Motor neuron (in vitro differentiated cells): Measurements from ENCODE around the gene MRPL4. TPM values are rescaled to one million over a fixed set of nuclear protein-coding genes. Genes with fewer than 3 reads are reported as not detected.

Experiments
- ATAC-seq, 8 experiments: fragments of 200-7000 bp; cut with Tn5 transposase; replicated peaks in 6 of 8; 2 replicates each; pipeline ENCODE4 v1.8.0; 2021; ENCODE audit warnings: mild to moderate bottlenecking in 8 of 8, moderate library complexity in 8 of 8
- H3K27ac ChIP-seq, 2 donors: fragments of 250-450 bp; sonication (Bioruptor Pico); 2 replicates each; pipeline ENCODE4 v1.9.0; 2021; ENCODE audit warnings: antibody characterized with exemption in 2 of 2, mild to moderate bottlenecking in 2 of 2, moderate library complexity in 1 of 2
- H3K4me1 ChIP-seq, 2 donors: fragments of 250-450 bp; sonication (Bioruptor Pico); replicated peaks in 1 of 2; 2 replicates each; pipeline ENCODE4 v1.6.1; 2021; ENCODE audit warnings: antibody characterized with exemption in 2 of 2, mild to moderate bottlenecking in 2 of 2, moderate library complexity in 1 of 2
- H3K4me3 ChIP-seq, 5 donors: fragments of 250-450 bp; sonication (Bioruptor Pico); 2 replicates each; pipeline ENCODE4 v1.9.0; 2021; ENCODE audit warnings: antibody characterized with exemption in 5 of 5, mild to moderate bottlenecking in 5 of 5, moderate library complexity in 4 of 5
- WGBS, 10 experiments: fragments of 450-650 bp; shearing (Covaris generic); methylation state at CpG; one replicate each; pipeline ENCODE4 v1.0.0; 2022; 5-methylcytosine and 5-hydroxymethylcytosine counted together
- in situ Hi-C, 9 experiments: fragments of 400-800 bp; cut with MboI; loops; one replicate each; pipeline ENCODE4 v1.15.0; 2021; ENCODE audit warnings: low sequenced_read_pairs in 9 of 9, low pct_unique_long_range_greater_than_20kb in 2 of 9; ENCODE audit not compliant: unreplicated experiment in 9 of 9
- total RNA-seq, 8 experiments: library from RNA; unstranded; fragments of 300-600 nt; gene quantifications; 2 replicates each; pipeline versions ENCODE4 v1.2.3 to v1.2.4, GENCODE V29; 2022

The MRPL4 gene
- 10 to 100 TPM; 17.9 to 80.5 (median 34.4) TPM for total RNA-seq

DNA sequence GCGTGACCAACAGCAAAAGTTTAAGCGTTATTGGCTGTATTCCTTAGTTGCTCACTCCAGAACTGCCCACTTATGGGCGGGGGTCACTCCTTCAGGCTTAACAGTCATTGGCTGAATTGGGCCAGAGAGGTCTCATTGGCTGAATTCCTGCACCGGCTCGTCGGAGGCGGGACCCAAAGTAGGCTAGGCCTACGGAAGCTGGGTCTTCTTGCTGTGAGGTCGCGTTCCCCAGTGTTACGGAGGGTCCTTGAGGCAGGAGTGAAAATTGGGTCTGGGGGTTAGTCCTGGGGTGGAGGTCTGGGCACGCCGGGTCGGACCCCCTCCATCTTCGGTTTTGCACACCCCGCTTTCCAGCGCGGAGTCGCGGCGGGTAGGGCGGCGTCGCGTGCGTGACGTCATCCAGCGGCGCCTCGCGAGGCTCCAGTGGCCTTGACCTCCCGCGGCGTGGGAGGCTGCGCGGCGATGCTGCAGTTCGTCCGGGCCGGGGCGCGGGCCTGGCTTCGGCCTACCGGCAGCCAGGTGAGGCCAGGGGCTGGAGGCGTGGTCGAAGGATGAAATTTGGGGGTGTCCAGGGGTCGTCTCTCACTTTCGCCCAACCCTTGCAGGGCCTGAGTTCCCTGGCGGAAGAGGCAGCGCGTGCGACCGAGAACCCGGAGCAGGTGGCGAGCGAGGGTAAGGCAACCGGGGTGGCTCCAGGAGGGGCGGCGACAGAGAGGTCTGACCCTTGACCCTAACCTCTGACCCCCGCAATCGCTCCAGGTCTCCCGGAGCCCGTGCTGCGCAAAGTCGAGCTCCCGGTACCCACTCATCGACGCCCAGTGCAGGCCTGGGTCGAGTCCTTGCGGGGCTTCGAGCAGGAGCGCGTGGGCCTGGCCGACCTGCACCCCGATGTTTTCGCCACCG is at the start of gene MRPL4:
TSS of gene MRPL4 (plus strand) at position 423 of the 903 bp plus-strand sequence. CDS start at position 463, 40 bp downstream.
- in situ Hi-C loops, result loop anchor here in 2 of 9 experiments (25.0 kb wide), 2 partner anchors 135 to 315 kb away; partner anchors contain the start of genes OLFM2 (in 1 of the 2) and TYK2 (in 1 of the 2)
- Histone ChIP-seq H3K4me1 (peaks cover 5 to 7% of the 10 kb centered on the region in 2 donors), H3K27ac (peak within 1 kb of the TSS; percentile 87 to 92), H3K4me3 (peak within 1 kb of the TSS; percentile 64 to 94 (median 84))
- 0 to 3% (median 0%) methylated on average over 1 to 12 of the region's 77 CpGs; no CpG with 5 or more reads in 5 of the 10 experiments for WGBS, 10 experiments
- ATAC-seq, result peak; percentile 93 to 97 (median 94)

DNA sequence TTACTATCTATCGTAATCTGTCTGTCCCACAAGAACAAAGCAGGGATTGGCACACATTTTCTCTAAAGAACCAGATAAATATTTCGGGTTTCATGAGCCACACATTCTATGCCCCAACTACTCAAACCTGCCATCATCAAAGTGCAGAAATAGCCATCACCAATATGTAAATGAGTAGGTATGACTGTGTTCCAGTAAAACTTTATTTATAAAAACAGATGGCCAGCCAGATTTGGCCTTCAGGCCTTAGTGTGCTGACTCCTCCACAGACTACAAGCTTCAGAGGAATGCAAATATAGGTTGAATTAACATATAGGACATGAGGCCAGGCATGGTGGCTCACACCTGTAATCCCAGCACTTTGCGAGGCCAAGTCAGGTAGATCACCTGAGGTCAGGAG is 48.3 kb upstream of the MRPL4 start:
- Histone ChIP-seq H3K4me1 (no peaks in the 10 kb centered on the region), H3K27ac (no peak overlapping the region), H3K4me3 (no peak overlapping the region)
- 25 to 100% (median 78%) methylated on average over 1 to 2 of the region's 3 CpGs; no CpG with 5 or more reads in 4 of the 10 experiments for WGBS, 10 experiments
- ATAC-seq, result no peak
- in situ Hi-C loops, result no loop called here

DNA sequence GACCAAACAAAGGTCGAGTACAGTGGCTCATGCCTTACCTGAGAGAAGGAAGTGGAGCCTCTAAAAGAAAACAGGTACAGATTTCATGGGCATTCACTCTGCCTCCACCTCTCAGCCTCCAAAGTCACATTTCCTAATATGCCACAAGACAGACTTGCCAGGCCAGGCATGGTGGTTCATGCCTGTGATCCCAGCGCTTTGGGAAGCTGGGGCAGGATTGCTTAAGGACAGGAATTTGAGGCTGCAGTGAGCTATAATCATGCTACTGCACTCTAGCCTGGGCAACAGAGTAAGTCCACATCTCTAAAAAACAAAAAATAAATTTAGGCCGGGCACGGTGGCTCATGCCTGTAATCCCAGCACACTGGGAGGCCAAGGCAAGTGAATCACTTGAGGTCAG is 46.4 kb upstream of the MRPL4 start:
- Histone ChIP-seq H3K4me3 (no peak overlapping the region), H3K4me1 (no peaks in the 10 kb centered on the region), H3K27ac (no peak overlapping the region)
- ATAC-seq, result no peak
- 60 to 100% (median 92%) methylated on average over 1 to 4 of the region's 4 CpGs; no CpG with 5 or more reads in 2 of the 10 experiments for WGBS, 10 experiments
- in situ Hi-C loops, result no loop called here

- in situ Hi-C loops, result no loop called here
- Histone ChIP-seq H3K4me1 (no peaks in the 10 kb centered on the region), H3K4me3 (no peak overlapping the region), H3K27ac (no peak overlapping the region)
- 66 to 100% (median 82%) methylated on average over 1 to 6 of the region's 10 CpGs; no CpG with 5 or more reads in 5 of the 10 experiments for WGBS, 10 experiments
- ATAC-seq, result peak in 7 of 8 experiments; percentile 38 to 90 (median 46)
Measured at GRCh38 chr19:10206226-10206885, 45.7 kb upstream of the MRPL4 start.

DNA sequence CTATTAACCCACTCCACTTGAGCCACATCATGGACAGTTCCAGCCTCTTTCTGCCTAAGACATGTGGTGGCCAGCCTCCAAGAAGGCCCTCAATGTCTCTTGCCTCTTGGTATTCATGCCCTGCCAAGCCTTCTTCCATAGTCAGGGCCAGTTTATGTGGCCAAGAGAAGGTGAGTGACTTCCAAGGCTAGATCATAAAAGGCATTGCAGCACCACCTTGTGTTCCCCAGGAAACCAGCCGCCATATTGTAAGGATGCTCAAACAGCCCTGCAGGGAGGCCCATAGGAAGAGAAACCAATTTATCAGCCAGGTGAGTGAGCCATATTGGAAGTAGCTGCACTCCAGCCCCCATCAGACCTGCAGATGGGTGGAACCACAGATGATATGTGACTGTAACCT is 45.0 kb upstream of the MRPL4 start:
- H3K4me1 ChIP-seq, result no peaks in the 10 kb centered on the region
- no peak overlapping the region for H3K4me3 ChIP-seq
- in situ Hi-C loops, result no loop called here
- H3K27ac ChIP-seq, result no peak overlapping the region
- no peak for ATAC-seq
- 80 to 100% (median 100%) methylated on average over 1 of the region's 1 CpG; no CpG with 5 or more reads in 7 of the 10 experiments for WGBS, 10 experiments

DNA sequence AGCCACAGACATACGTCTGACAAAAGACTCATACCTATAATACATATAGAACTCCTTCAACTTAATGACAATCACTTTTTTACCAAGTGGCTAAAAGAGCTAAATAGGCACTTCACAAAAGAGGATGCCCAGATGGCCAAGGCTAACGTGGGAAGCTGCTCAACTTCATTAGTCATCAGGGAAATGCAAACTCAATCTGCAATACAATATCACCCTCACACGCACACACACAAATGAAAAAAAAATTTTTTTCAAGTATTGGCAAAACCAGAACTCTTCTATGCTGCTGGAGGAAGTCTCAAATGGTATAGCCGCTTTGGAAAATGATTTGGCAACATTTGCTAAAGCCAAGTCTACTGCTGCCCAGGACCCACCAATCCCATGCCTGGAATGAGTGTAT is 42.7 kb upstream of the MRPL4 start:
- WGBS, 10 experiments, result 17 to 65% (median 41%) methylated on average over 1 to 4 of the region's 4 CpGs; no CpG with 5 or more reads in 1 of the 10 experiments
- Histone ChIP-seq H3K27ac (no peak overlapping the region), H3K4me1 (no peaks in the 10 kb centered on the region), H3K4me3 (no peak overlapping the region)
- peak in 2 of 8 experiments; percentile 59 to 70 for ATAC-seq
- in situ Hi-C loops, result no loop called here

GRCh38 chr19:10211061-10211460 is 41.0 kb upstream of the MRPL4 start:
- no peaks in the 10 kb centered on the region for H3K4me1 ChIP-seq
- 50 to 100% (median 83%) methylated on average over 1 to 4 of the region's 4 CpGs; no CpG with 5 or more reads in 2 of the 10 experiments for WGBS, 10 experiments
- no peak overlapping the region for H3K27ac ChIP-seq
- in situ Hi-C loops, result no loop called here
- no peak for ATAC-seq
- no peak overlapping the region for H3K4me3 ChIP-seq

DNA sequence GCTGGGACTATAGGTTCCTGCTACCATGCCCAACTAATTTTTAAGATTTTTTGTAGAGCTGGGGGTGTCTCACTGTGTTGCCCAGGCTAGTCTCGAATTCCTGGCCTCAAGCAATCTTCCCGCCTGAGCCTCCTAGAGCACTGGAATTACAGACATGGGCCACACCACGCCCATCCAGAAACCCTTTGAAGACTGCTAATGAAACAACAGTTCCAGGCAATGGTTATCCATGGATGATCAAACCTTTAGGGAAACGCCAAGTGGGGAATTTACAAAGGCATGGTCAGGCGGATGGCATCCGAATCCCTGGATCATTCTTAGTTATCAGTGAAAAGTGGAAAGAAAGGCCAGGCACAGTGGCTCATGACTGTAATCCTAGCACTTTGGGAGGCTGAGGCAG is 40.3 kb upstream of the MRPL4 start:
- Histone ChIP-seq H3K4me3 (no peak overlapping the region), H3K27ac (no peak overlapping the region), H3K4me1 (no peaks in the 10 kb centered on the region)
- 51 to 90% (median 75%) methylated on average over 1 to 5 of the region's 6 CpGs; no CpG with 5 or more reads in 4 of the 10 experiments for WGBS, 10 experiments
- in situ Hi-C loops, result no loop called here
- no peak for ATAC-seq

DNA sequence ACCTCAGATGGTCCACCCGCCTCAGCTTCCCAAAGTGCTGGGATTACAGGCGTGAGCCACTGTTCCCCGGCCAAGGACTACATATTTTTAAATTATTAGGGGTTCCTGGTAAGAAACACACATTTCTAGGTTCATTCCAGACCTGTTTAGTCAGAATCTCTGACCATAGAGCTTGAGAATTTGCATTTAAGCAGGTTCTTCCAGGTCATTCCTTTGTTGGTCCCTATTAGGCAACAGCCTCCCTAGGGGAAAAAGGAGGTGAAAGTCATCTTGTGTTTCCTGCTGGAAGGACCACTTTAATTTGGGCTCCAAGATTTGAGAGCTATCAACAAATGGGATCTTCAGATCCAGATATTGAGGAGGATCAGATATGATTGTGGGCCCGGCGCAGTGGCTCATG is 37.2 kb upstream of the MRPL4 start:
- Histone ChIP-seq H3K4me1 (no peaks in the 10 kb centered on the region), H3K4me3 (no peak overlapping the region), H3K27ac (no peak overlapping the region)
- in situ Hi-C loops, result no loop called here
- WGBS, 10 experiments, result 70 to 100% (median 92%) methylated on average over 1 to 5 of the region's 5 CpGs; no CpG with 5 or more reads in 3 of the 10 experiments
- ATAC-seq, result no peak

- in situ Hi-C loops, result no loop called here
- no peaks in the 10 kb centered on the region for H3K4me1 ChIP-seq
- H3K4me3 ChIP-seq, result no peak overlapping the region
- no peak for ATAC-seq
- WGBS, 10 experiments, result 21 to 100% (median 86%) methylated on average over 1 to 4 of the region's 9 CpGs; no CpG with 5 or more reads in 2 of the 10 experiments
- H3K27ac ChIP-seq, result no peak overlapping the region
Measured at GRCh38 chr19:10217085-10217484, 34.9 kb upstream of the MRPL4 start.

DNA sequence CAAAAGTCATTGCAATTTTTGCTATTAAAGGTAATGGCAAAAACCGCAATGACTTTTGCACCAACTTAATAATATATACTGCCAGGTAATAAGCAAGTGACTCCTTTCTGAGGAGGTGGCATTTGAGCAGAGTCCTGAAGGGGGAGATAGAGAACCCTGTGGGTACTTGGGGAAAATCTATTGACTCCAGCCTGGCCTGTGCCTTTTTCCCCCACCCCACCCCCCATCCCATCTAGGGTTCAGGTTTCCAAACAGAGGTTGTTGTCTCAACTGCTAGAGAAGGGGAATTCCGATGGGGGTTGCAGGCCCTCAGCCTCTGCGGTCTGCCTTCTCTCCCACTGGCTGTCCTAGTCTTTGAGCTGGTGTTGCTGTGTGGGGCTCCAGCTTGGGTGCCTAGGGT is 32.3 kb upstream of the MRPL4 start:
- no peak overlapping the region for H3K4me3 ChIP-seq
- H3K4me1 ChIP-seq, result no peaks in the 10 kb centered on the region
- in situ Hi-C loops, result no loop called here
- H3K27ac ChIP-seq, result no peak overlapping the region
- ATAC-seq, result peak in 1 of 8 experiments; percentile 30
- 0 to 71% (median 27%) methylated on average over 1 to 2 of the region's 3 CpGs; no CpG with 5 or more reads in 1 of the 10 experiments for WGBS, 10 experiments

GRCh38 chr19:10220695-10221094 is 31.3 kb upstream of the MRPL4 start:
- Histone ChIP-seq H3K27ac (no peak overlapping the region), H3K4me3 (no peak overlapping the region), H3K4me1 (no peaks in the 10 kb centered on the region)
- in situ Hi-C loops, result no loop called here
- WGBS, 10 experiments, result 80 to 100% (median 90%) methylated on average over 1 to 4 of the region's 7 CpGs; no CpG with 5 or more reads in 5 of the 10 experiments
- no peak for ATAC-seq
